GM12891 (cell line): ENCODE measurements around the gene SDSL.

Experiments used
- PAX5 ChIP-seq: IDR thresholded peaks from 2 replicates; pipeline ENCODE4 v1.6.1; 2011; ENCODE audit warnings: low read length, moderate library complexity, mild to moderate bottlenecking; ENCODE audit not compliant: insufficient read depth, severe bottlenecking
- POLR2A ChIP-seq: IDR thresholded peaks from 2 replicates; pipeline ENCODE4 v1.6.1; 2011; ENCODE audit warnings: low read depth, low read length, control low read depth
- POLR2AphosphoS5 ChIP-seq: IDR thresholded peaks from 2 replicates; pipeline ENCODE4 v1.6.1; 2011; ENCODE audit warnings: low read depth, low read length, control low read depth
- SPI1 ChIP-seq: IDR thresholded peaks from 2 replicates; pipeline ENCODE4 v1.6.1; 2011; ENCODE audit warnings: low read depth, low read length, control low read depth

- TF ChIP-seq POLR2A (no peak), SPI1 (no peak), POLR2AphosphoS5 (no peak), PAX5 (no peak)
These were observed 19.5 kb upstream of the SDSL start for GRCh38 chr12:113402586-113403260.
